ENCODE data around the gene VRK1. TPM values are rescaled to one million over a fixed set of nuclear protein-coding genes. Genes with fewer than 3 reads are reported as not detected.

The VRK1 gene
- total RNA-seq, 1 donor from 2014 or later = 30.2 TPM

DNA sequence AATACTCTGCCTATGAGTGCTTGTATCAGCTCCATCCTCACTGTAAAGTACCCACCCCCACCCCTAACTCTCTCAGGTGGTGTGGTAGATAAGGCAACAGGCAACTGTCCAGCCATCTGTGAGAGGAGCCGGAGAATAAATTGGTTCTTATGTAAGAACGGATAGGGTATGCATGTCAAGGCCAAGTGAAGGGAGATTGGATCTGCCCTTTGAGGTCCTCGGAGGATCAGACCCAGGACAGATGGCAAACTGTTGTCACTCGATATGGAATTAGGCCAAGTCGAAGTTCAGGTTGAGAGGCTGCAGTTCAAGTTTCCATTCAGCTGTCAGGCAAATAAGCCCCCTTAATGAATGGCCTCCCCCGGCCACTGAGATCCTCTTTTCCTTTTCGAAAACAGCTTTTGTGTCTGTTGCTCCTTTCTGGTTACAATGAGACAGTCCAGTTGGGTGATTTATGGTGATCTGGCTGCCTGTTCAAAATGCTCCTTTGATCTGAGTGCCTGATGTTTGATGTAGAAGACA lies 120.3 kb downstream of the VRK1 start:
- Mint-ChIP-seq H3K4me3 (no peak overlapping the region), H3K9me3 (peaks cover 2% of the 10 kb centered on the region), H3K27ac (no peak overlapping the region), H3K4me1 (no peaks in the 10 kb centered on the region), H3K27me3 (no peaks in the 10 kb centered on the region), H3K36me3 (ENCODE audit: low read depth) (peaks cover 3% of the 10 kb centered on the region)
- no peak for ATAC-seq (ENCODE audit: low read depth)
- TF ChIP-seq, protein P1, sequence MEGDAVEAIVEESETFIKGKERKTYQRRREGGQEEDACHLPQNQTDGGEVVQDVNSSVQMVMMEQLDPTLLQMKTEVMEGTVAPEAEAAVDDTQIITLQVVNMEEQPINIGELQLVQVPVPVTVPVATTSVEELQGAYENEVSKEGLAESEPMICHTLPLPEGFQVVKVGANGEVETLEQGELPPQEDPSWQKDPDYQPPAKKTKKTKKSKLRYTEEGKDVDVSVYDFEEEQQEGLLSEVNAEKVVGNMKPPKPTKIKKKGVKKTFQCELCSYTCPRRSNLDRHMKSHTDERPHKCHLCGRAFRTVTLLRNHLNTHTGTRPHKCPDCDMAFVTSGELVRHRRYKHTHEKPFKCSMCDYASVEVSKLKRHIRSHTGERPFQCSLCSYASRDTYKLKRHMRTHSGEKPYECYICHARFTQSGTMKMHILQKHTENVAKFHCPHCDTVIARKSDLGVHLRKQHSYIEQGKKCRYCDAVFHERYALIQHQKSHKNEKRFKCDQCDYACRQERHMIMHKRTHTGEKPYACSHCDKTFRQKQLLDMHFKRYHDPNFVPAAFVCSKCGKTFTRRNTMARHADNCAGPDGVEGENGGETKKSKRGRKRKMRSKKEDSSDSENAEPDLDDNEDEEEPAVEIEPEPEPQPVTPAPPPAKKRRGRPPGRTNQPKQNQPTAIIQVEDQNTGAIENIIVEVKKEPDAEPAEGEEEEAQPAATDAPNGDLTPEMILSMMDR (IDR thresholded peaks at IDR 0.05) = no peak
- DNase-seq = no peak
- CTCF ChIA-PET = no interaction called here
- intact Hi-C loops (cut with micrococcal nuclease) = no loop called here
- POLR2A ChIA-PET = no interaction called here

DNA sequence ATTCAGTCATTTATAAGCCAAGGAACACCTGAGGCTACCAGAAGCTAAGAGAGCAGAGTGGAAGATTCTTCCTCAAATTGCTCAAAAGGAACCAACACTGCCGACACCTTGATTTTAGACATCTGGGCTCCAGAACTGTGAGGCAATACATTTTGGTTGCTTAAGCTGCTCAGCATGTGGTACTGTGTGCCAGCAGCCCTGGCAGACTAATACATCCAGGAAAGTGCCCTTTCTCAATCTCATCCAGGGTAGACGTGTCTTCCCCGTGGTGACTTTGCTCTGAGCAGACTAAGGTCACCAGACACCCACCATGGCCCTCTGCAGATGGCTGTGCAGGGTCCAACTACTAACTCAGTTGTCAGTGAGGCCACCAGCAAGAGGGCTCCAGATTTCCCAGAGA lies 122.8 kb downstream of the VRK1 start:
- POLR2A ChIA-PET = no interaction called here
- CTCF ChIA-PET = no interaction called here
- H3K27me3 Mint-ChIP-seq = no peaks in the 10 kb centered on the region
- no peak overlapping the region for H3K4me3 Mint-ChIP-seq
- DNase-seq (no peak), ATAC-seq (ENCODE audit: low read depth) (no peak)
- H3K36me3 Mint-ChIP-seq (ENCODE audit: low read depth) = peaks cover 3% of the 10 kb centered on the region
- intact Hi-C loops (cut with micrococcal nuclease) = no loop called here
- peaks cover 2% of the 10 kb centered on the region for H3K9me3 Mint-ChIP-seq
- H3K4me1 Mint-ChIP-seq = peaks cover 8% of the 10 kb centered on the region
- H3K27ac Mint-ChIP-seq = no peak overlapping the region
- TF ChIP-seq, protein P1 (IDR thresholded peaks at IDR 0.05) = no peak

DNA sequence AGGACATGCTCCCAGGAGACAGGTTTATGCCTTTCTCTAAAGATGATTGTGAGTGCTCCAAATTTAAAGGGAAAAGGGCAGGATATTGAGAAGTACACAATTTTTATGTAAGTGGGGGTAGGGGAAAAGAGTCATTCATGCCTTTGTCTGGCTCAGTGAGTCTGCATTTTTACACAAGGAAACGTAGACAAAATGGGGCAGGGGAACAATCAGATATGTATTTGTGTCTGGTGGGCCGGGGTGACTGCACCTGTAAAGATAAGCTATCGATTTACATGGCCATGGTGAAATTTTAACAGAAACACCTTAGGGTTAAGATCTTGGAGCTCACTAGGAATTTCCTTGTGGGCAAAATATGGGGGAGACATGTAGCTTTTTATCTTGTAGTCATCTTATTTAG lies 123.6 kb downstream of the VRK1 start:
- intact Hi-C loops (cut with micrococcal nuclease) = no loop called here
- TF ChIP-seq, protein P1 (IDR thresholded peaks at IDR 0.05) = no peak
- ChIA-PET CTCF (no interaction called here), POLR2A (no interaction called here)
- DNase-seq (no peak), ATAC-seq (ENCODE audit: low read depth) (no peak)
- Mint-ChIP-seq H3K27ac (no peak overlapping the region), H3K36me3 (ENCODE audit: low read depth) (no peaks in the 10 kb centered on the region), H3K9me3 (no peaks in the 10 kb centered on the region), H3K27me3 (no peaks in the 10 kb centered on the region), H3K4me1 (peaks cover 14% of the 10 kb centered on the region), H3K4me3 (no peak overlapping the region)

DNA sequence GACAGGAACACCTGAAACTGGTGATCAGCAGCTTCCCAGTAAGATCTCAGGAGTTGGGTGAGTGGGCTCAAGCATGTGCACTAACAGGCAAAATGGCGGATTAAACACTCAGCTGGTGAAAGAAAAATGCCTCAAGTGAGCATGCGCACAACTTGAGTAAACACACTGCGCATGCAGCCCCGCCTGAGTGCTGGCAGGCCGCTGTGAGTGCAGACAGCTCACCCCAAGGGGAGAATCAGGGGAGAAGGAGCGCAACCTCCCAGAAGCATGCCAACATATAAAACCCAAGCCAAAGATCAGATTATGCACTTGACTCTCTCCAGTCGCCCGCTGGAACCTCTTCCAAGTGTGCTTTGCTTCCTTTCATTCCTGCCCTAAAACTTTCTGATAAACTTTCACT lies 125.8 kb downstream of the VRK1 start:
- intact Hi-C loops (cut with micrococcal nuclease) = no loop called here
- no peak overlapping the region for H3K4me3 Mint-ChIP-seq
- ATAC-seq (ENCODE audit: low read depth) (no peak), DNase-seq (no peak)
- H3K27ac Mint-ChIP-seq = no peak overlapping the region
- H3K36me3 Mint-ChIP-seq (ENCODE audit: low read depth) = no peaks in the 10 kb centered on the region
- ChIA-PET CTCF (no interaction called here), POLR2A (no interaction called here)
- H3K9me3 Mint-ChIP-seq = no peaks in the 10 kb centered on the region
- H3K4me1 Mint-ChIP-seq = peaks cover 21% of the 10 kb centered on the region
- no peaks in the 10 kb centered on the region for H3K27me3 Mint-ChIP-seq
- TF ChIP-seq, protein P1 (IDR thresholded peaks at IDR 0.05) = no peak

DNA sequence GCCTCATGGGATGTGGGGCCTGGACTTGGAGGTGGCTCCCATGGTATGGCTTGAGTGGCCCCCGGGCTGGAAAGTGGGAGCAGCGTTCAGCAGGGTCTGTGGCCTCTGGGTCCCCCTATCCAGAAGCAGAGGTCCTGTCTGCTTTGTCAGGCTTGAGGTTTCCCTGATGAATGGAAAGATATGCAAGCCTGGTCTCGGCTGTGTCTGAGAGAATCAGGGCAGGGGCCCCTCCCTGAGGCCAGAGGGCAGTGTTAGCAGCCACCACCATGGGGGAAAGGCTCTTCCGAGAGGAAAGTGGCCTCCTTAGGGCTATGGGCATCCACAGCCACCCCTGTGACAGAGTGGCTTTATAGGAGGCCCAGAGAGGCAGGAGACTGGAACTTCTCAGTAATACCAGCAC lies 128.2 kb downstream of the VRK1 start:
- POLR2A ChIA-PET = no interaction called here
- no peak for ATAC-seq (ENCODE audit: low read depth)

More for the DNA sequence above, 128.2 kb downstream of the VRK1 start:
- Mint-ChIP-seq H3K36me3 (ENCODE audit: low read depth) (no peaks in the 10 kb centered on the region), H3K4me3 (no peak overlapping the region), H3K4me1 (peaks cover 24% of the 10 kb centered on the region), H3K27ac (no peak overlapping the region), H3K27me3 (no peaks in the 10 kb centered on the region), H3K9me3 (no peaks in the 10 kb centered on the region)
- TF ChIP-seq, protein P1 (IDR thresholded peaks at IDR 0.05) = no peak
- intact Hi-C loops (cut with micrococcal nuclease) = no loop called here
- CTCF ChIA-PET = no interaction called here
- DNase-seq = no peak
